HEK293 (cell line): ENCODE results near the gene MAFF.

ENCODE experiments used
- PATZ1 ChIP-seq: fragments of 450-650 bp; formaldehyde crosslinking; IDR thresholded peaks from 2 replicates; pipeline ENCODE4 v1.5.1; 2016; ENCODE audit warnings: missing biosample characterization, missing genetic modification characterization
- SP7 ChIP-seq: fragments of 450-650 bp; formaldehyde crosslinking; IDR thresholded peaks from 2 replicates; pipeline ENCODE4 v1.5.1; 2016; ENCODE audit warnings: missing biosample characterization, missing genetic modification characterization
- TCF7L2 ChIP-seq: IDR thresholded peaks from 2 replicates; pipeline ENCODE4 v1.6.1; 2011; ENCODE audit warnings: low read depth, mild to moderate bottlenecking, inconsistent platforms, low read length, moderate library complexity, borderline replicate concordance
- ZBTB44 ChIP-seq: fragments of 450-650 bp; IDR thresholded peaks from 2 replicates; pipeline ENCODE4 v1.5.1; 2018; ENCODE audit warnings: missing biosample characterization, mild to moderate bottlenecking, missing genetic modification characterization
- ZNF221 ChIP-seq: fragments of 450-650 bp; formaldehyde crosslinking; IDR thresholded peaks from 2 replicates; pipeline ENCODE4 v1.5.1; 2017; ENCODE audit warnings: missing biosample characterization, missing genetic modification characterization, borderline replicate concordance
- ZNF544 ChIP-seq: fragments of 450-650 bp; formaldehyde crosslinking; IDR thresholded peaks from 2 replicates; pipeline ENCODE4 v1.5.0; 2017; ENCODE audit warnings: missing biosample characterization, missing genetic modification characterization
- ZNF549 ChIP-seq: fragments of 450-650 bp; IDR thresholded peaks from 2 replicates; pipeline ENCODE4 v1.5.1; 2018; ENCODE audit warnings: missing biosample characterization, missing genetic modification characterization, mild to moderate bottlenecking, inconsistent platforms, moderate library complexity
- ZNF629 ChIP-seq: fragments of 450-650 bp; formaldehyde crosslinking; IDR thresholded peaks from 2 replicates; pipeline ENCODE4 v1.5.1; 2017; ENCODE audit warnings: missing biosample characterization, missing genetic modification characterization
- ZNF639 ChIP-seq: fragments of 450-650 bp; formaldehyde crosslinking; IDR thresholded peaks from 2 replicates; pipeline ENCODE4 v1.5.1; 2016; ENCODE audit warnings: missing biosample characterization, missing genetic modification characterization
- TF ChIP-seq, protein P1 (sequence below): fragments of 450-650 bp; formaldehyde crosslinking; IDR thresholded peaks from 2 replicates; pipeline ENCODE4 v1.5.1; 2016; ENCODE audit warnings: missing biosample characterization, missing genetic modification characterization

DNA sequence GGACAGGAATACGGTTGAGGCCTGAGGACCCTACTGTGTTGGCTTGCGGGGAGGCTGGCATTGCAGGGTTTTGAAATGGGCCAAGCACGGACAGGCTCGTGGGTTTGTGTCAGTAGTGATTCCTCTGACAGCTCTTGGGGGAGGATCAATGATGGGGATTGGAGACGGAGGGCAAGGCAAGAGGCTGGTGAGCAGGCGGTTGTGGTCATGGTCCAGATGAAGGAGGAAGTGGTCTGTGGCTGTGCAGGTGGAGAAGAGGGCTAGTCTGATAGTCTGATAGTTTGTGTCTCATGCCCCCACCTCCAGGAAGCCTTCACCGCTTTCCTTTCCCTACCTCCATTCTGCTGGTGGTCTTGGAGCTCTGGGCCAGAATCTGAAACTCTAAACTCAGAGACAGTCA is 3.0 kb downstream of the MAFF start:
- TF ChIP-seq SP7 (tag by site-specific recombination), result no peak
- TF ChIP-seq ZBTB44, result no peak
- TF ChIP-seq ZNF629 (tag by site-specific recombination), result no peak
- TF ChIP-seq PATZ1, result no peak
- TF ChIP-seq, protein P1, sequence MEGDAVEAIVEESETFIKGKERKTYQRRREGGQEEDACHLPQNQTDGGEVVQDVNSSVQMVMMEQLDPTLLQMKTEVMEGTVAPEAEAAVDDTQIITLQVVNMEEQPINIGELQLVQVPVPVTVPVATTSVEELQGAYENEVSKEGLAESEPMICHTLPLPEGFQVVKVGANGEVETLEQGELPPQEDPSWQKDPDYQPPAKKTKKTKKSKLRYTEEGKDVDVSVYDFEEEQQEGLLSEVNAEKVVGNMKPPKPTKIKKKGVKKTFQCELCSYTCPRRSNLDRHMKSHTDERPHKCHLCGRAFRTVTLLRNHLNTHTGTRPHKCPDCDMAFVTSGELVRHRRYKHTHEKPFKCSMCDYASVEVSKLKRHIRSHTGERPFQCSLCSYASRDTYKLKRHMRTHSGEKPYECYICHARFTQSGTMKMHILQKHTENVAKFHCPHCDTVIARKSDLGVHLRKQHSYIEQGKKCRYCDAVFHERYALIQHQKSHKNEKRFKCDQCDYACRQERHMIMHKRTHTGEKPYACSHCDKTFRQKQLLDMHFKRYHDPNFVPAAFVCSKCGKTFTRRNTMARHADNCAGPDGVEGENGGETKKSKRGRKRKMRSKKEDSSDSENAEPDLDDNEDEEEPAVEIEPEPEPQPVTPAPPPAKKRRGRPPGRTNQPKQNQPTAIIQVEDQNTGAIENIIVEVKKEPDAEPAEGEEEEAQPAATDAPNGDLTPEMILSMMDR (tag by site-specific recombination), result no peak
- TF ChIP-seq ZNF544, result no peak
- no peak for TF ChIP-seq ZNF221 (tag by site-specific recombination)
- no peak for TF ChIP-seq ZNF639 (tag by site-specific recombination)
- TF ChIP-seq TCF7L2, result no peak
- no peak for TF ChIP-seq ZNF549 (tag by site-specific recombination)
